ENCODE data around the gene VEZF1. TPM values are rescaled to one million over a fixed set of nuclear protein-coding genes. Genes with fewer than 3 reads are reported as not detected.

Gene VEZF1
- total and polyA plus RNA-seq, 2 of the 4 experiments (the other 2 are of a cell fraction) = 21.1 to 42.1 TPM

DNA sequence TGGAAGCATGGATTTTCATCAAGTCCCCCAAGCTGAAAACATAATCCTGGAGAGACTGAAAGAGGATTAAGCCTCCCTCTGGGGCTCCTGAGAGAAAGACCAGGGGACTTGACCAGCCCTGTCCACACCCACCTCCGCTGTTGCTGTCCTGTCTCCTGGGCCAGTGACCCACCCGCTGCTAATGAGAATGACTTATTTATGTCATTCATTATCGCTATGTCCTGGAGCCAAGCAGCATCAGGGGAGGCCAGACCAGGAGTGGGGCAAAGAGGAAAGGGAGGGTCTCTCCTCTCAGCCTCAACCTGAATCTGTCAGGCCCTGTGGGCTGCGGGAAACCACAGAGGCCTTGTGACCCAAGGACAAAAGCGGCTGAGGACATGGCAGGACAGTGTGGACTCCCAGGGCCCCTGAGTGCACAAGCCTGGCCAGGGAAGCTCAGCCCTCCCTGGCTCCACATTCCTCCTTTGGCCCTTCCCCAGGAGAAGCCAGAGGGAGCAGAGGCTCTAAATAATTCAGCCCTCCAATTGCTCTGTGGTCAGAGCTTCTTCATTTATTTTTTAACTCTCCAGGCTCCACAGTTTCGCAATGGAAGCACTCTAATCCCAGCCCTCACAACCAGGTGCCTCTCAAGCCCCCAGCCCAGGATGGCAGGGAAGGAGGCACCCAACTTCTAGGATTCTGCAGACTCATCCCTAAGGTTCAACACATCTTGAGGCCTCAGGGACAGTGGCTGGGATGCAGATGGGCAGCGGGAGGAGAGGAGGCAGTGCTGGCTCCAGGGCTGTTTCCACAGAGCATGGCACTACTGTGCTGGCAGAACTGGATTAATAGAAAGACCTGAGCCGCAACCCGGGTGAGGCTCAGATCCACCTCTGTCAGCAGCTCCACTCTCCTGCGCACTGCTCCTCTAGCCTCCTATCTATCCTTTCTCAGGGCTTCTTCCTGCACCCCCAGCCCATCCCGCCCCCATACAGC lies 51.9 kb downstream of the VEZF1 start:
- 8% methylated on average over 2 of the region's 11 CpGs; no CpG with 5 or more reads in 1 of the 2 experiments for WGBS, 2 experiments (ENCODE audit: extremely low coverage in 2 of 2, insufficient read length in 1 of 2)
- H2AK5ac ChIP-seq (ENCODE audit: low read depth, low read length) = peak overlapping the region; percentile 99
- no peaks in the 10 kb centered on the region for H3K27me3 ChIP-seq (ENCODE audit: control insufficient read depth, insufficient read depth, low read length)
- H4K5ac ChIP-seq (ENCODE audit: low read depth, low read length) = peak overlapping the region; percentile 80
- peak; percentile 55 for DNase-seq
- peaks cover 46% of the 10 kb centered on the region for H4K20me1 ChIP-seq (ENCODE audit: insufficient read depth, low read length)
- CTCF ChIA-PET = no interaction called here
- peak overlapping the region; percentile 98 for H3K27ac ChIP-seq (ENCODE audit: insufficient read depth, low read length)
- POLR2A ChIA-PET (ENCODE audit: unreplicated experiment) = interaction anchor here (0.5 to 1.3 kb wide), 3 partner anchors 10 to 424 kb away, joined by 3 to 4 read pairs (median 3); no protein-coding TSS in a partner anchor
- peak overlapping the region; percentile 52 for H2AFZ ChIP-seq (replicated peaks; ENCODE audit: low read length, poor library complexity)
- peaks cover 27% of the 10 kb centered on the region for H3K9me1 ChIP-seq (ENCODE audit: insufficient read depth, low read length)
- H3K79me1 ChIP-seq (ENCODE audit: low read depth in 1 of 2, low read length in 2 of 2) = peaks cover 38 to 77% of the 10 kb centered on the region in 2 experiments
- peak overlapping the region; percentile 97 for H3K4ac ChIP-seq (ENCODE audit: low read depth, low read length)
- intact Hi-C loops (cut with micrococcal nuclease) (loop anchor here (2.0 kb wide), 1 partner anchor 61 kb away; no protein-coding TSS in a partner anchor), dilution Hi-C loops (cut with HindIII; ENCODE audit: low sequenced_read_pairs, unreplicated experiment) (no loop called here), in situ Hi-C loops (cut with MboI; ENCODE audit: low sequenced_read_pairs) (no loop called here)
- H3K9me3 ChIP-seq (ENCODE audit: control insufficient read depth, insufficient read depth, low read length) = no peaks in the 10 kb centered on the region
- BruUV-seq (replicated peaks) = no TSS peak
- H2BK15ac ChIP-seq (ENCODE audit: low read depth, low read length) = peak overlapping the region; percentile 98; the same call in 2 of the 3 replicates
- TF ChIP-seq RCOR1 (IDR thresholded peaks at IDR 0.05; ENCODE audit: insufficient replicate concordance, low read length) (no peak), RFX5 (IDR thresholded peaks at IDR 0.05; ENCODE audit: low read depth, low read length) (no peak), CEBPB (IDR thresholded peaks at IDR 0.05; ENCODE audit: low read depth, low read length) (peak; percentile 76)
- H3K14ac ChIP-seq (replicated peaks; ENCODE audit: low read depth, low read length) = peak overlapping the region; percentile 94
- peak overlapping the region; percentile 92 for H3K23ac ChIP-seq (ENCODE audit: low read depth, low read length)
- H3K9ac ChIP-seq (ENCODE audit: low read depth, low read length) = peak overlapping the region; percentile 79
- ATAC-seq (ENCODE audit: low read depth) = peak; percentile 73
- H2BK120ac ChIP-seq (ENCODE audit: low read depth, low read length) = peak overlapping the region; percentile 91
- peak overlapping the region; percentile 84 for H2AK9ac ChIP-seq (replicated peaks; ENCODE audit: low read depth, low read length, poor library complexity)
- peak overlapping the region; percentile 89 for H2BK5ac ChIP-seq (ENCODE audit: low read depth, low read length, poor library complexity, severe bottlenecking)
- H3K18ac ChIP-seq (ENCODE audit: low read depth, low read length) = peak overlapping the region; percentile 92
- H4K8ac ChIP-seq (ENCODE audit: low read depth in 2 of 2, low read length in 2 of 2) = peak overlapping the region; percentile 86 to 89
- peaks cover 29% of the 10 kb centered on the region for H3K4me1 ChIP-seq (ENCODE audit: control insufficient read depth, insufficient read depth, low read length)
- peak overlapping the region; percentile 84 for H4K91ac ChIP-seq (ENCODE audit: insufficient read depth, low read depth, low read length)
- peak overlapping the region; percentile 65; the same call in 1 of the 2 replicates for H3K56ac ChIP-seq (ENCODE audit: extremely low read depth, insufficient read depth, low read length)
- no peak overlapping the region for H3K4me3 ChIP-seq (ENCODE audit: insufficient read depth, low read depth, low read length)
- no peaks in the 10 kb centered on the region for H3K36me3 ChIP-seq (ENCODE audit: control insufficient read depth, insufficient read depth, low read length)
- H2BK20ac ChIP-seq (ENCODE audit: low read depth, low read length) = peak overlapping the region; percentile 83
- peak overlapping the region; percentile 68 for H3K4me2 ChIP-seq (ENCODE audit: low read depth, low read length)
